Measurements from ENCODE around the gene ACE. TPM values are rescaled to one million over a fixed set of nuclear protein-coding genes. Genes with fewer than 3 reads are reported as not detected.
A peak's percentile ranks its signal among the peaks of the same experiment; 100 is the strongest.

Gene ACE
- total and polyA plus RNA-seq, 10 donors: 0.61 to 17.3 (median 8.2) TPM

DNA sequence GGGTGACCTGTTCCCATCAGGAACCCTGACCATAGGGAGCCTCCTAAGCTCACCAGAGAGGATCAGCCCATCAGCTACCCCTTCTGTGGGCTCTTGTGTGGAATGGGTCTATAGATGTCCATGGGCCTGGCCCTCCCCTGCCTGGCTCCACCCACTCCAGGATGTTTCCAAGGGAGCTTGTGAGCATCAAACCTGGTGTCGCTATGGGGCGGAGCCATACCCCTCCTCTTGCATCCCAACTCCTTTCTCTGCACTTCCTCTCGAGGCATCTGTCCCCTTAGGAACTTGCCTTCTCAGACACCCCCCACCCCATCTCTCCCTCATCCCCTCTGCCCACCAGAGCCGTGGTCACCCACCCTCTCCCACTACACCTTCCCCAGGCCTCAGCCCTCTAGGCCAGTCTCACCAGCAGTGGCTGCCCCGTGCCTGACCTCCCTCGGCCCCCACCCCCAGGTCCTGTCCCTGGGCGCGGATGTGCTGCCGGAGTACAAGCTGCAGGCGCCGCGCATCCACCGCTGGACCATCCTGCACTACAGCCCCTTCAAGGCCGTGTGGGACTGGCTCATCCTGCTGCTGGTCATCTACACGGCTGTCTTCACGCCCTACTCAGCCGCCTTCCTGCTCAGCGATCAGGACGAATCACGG is 56.7 kb downstream of the ACE start:
- no peak for TF ChIP-seq POLR2A (IDR thresholded peaks at IDR 0.05)
- no peak for TF ChIP-seq CTCF (IDR thresholded peaks at IDR 0.05 in 8 of 11, conservative IDR thresholded peaks at IDR 0.05 in 3 of 11)
- TF ChIP-seq POLR2AphosphoS5 (IDR thresholded peaks at IDR 0.05): no peak
- Histone ChIP-seq H3K4me3 (no peak overlapping the region), H3K4me1 (peaks cover 0 to 10% (median 7%) of the 10 kb centered on the region in 6 donors), H3K9me3 (no peaks in the 10 kb centered on the region), H3K27ac (no peak overlapping the region), H3K36me3 (no peaks in the 10 kb centered on the region), H3K27me3 (replicated peaks in 1 of 7) (peaks cover 0 to 37% (median 14%) of the 10 kb centered on the region in 7 donors)
- peak; percentile 62 for DNase-seq
- intact Hi-C loops (cut with DNase I; ENCODE audit: low total_unique reads): no loop called here
- 84 to 89% (median 87%) methylated on average over 20 of the region's 20 CpGs for WGBS, 5 donors

GRCh38 chr17:63534078-63534570 is 57.3 kb downstream of the ACE start:
- Histone ChIP-seq H3K36me3 (no peaks in the 10 kb centered on the region), H3K4me1 (peaks cover 0 to 12% (median 8%) of the 10 kb centered on the region in 6 donors), H3K9me3 (no peaks in the 10 kb centered on the region), H3K4me3 (no peak overlapping the region), H3K27me3 (replicated peaks in 1 of 7) (peaks cover 0 to 42% (median 19%) of the 10 kb centered on the region in 7 donors), H3K27ac (no peak overlapping the region)
- WGBS, 5 donors: 92 to 97% (median 94%) methylated on average over 17 of the region's 17 CpGs
- TF ChIP-seq POLR2A (IDR thresholded peaks at IDR 0.05): no peak
- TF ChIP-seq POLR2AphosphoS5 (IDR thresholded peaks at IDR 0.05): no peak
- TF ChIP-seq CTCF (IDR thresholded peaks at IDR 0.05 in 8 of 11, conservative IDR thresholded peaks at IDR 0.05 in 3 of 11): no peak
- DNase-seq: peak; percentile 59
- intact Hi-C loops (cut with DNase I; ENCODE audit: low total_unique reads): no loop called here

DNA sequence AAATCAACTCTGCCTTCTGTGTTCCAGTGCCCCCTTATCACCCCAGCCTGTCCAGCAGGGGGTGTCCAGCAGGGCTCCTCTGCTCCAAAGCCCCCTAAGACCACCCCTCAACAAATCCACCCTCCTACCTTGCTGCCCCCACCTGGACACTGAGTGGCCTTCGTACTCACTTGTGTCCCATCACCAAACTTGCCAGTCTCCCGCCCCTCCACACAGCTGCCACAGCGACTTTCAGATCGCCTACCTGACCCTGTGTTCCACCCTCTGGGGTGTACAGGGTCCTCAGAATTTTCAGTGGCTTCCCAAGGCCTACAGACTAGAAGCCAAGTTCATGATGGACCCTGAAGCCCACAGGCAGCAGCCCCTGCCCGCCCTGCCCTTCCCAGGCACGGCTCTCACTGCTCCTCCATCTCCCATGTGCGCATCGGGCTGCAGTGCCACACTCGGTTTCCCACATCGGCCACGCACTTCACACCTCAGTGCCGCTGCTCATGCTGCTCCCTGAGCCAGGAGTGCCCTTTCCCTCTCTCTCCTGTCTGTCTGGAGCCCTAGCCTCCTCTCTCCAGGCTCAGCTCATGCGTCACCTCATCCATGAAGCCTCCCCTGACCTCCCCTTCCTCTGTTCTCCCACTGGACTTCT is 58.1 kb downstream of the ACE start:
- TF ChIP-seq CTCF (IDR thresholded peaks at IDR 0.05 in 8 of 11, conservative IDR thresholded peaks at IDR 0.05 in 3 of 11): no peak
- no peak for TF ChIP-seq POLR2A (IDR thresholded peaks at IDR 0.05)
- no peak for TF ChIP-seq POLR2AphosphoS5 (IDR thresholded peaks at IDR 0.05)
- H3K27me3 ChIP-seq (replicated peaks in 1 of 7): peaks cover 0 to 51% (median 20%) of the 10 kb centered on the region in 7 donors
- H3K27ac ChIP-seq: no peak overlapping the region
- no peak for DNase-seq
- intact Hi-C loops (cut with DNase I; ENCODE audit: low total_unique reads): no loop called here
- H3K36me3 ChIP-seq: no peaks in the 10 kb centered on the region
- WGBS, 5 donors: 84 to 90% (median 88%) methylated on average over 12 to 13 of the region's 13 CpGs
- H3K4me3 ChIP-seq: no peak overlapping the region
- H3K9me3 ChIP-seq: no peaks in the 10 kb centered on the region
- peaks cover 0 to 12% (median 8%) of the 10 kb centered on the region in 6 donors for H3K4me1 ChIP-seq

DNA sequence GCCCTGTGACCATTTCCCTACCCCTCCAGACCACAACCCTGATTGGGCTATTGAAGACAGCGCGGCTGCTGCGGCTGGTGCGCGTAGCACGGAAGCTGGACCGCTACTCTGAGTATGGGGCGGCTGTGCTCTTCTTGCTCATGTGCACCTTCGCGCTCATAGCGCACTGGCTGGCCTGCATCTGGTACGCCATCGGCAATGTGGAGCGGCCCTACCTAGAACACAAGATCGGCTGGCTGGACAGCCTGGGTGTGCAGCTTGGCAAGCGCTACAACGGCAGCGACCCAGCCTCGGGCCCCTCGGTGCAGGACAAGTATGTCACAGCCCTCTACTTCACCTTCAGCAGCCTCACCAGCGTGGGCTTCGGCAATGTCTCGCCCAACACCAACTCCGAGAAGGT is 58.8 kb downstream of the ACE start:
- WGBS, 5 donors: 94 to 98% (median 98%) methylated on average over 17 to 24 of the region's 24 CpGs
- Histone ChIP-seq H3K27me3 (replicated peaks in 1 of 7) (peaks cover 0 to 53% (median 20%) of the 10 kb centered on the region in 7 donors), H3K9me3 (no peaks in the 10 kb centered on the region), H3K4me3 (no peak overlapping the region), H3K36me3 (no peaks in the 10 kb centered on the region), H3K4me1 (peaks cover 0 to 12% (median 8%) of the 10 kb centered on the region in 6 donors), H3K27ac (no peak overlapping the region)
- TF ChIP-seq POLR2AphosphoS5 (IDR thresholded peaks at IDR 0.05) (no peak), CTCF (IDR thresholded peaks at IDR 0.05 in 8 of 11, conservative IDR thresholded peaks at IDR 0.05 in 3 of 11) (no peak), POLR2A (IDR thresholded peaks at IDR 0.05) (no peak)
- peak; percentile 42 for DNase-seq
- intact Hi-C loops (cut with DNase I; ENCODE audit: low total_unique reads): no loop called here

Data from spleen (tissue), 11 donors.